ENCODE results near the gene KLC1.

Gene KLC1

DNA sequence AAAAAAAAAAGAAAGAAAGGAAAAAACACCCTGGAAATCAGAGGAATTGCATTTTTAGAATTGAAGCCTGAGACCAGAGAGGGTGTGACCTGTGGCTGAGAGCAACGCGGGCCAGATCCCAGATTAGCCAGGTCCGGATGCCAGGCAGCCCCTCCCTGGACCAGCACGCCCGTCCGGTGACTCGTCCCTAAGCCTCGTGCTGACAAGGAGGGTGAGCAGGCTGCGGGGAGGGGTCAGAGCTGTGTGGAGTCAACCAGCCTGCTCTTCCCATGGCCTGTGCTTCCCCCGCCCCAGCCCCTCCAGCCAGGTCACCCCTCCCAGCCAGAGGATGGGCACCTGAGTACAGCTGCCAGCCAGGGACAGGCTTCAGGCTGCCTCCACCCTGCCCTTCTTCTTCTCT lies 4.2 kb upstream of the KLC1 start:
- TF ChIP-seq, protein P1, sequence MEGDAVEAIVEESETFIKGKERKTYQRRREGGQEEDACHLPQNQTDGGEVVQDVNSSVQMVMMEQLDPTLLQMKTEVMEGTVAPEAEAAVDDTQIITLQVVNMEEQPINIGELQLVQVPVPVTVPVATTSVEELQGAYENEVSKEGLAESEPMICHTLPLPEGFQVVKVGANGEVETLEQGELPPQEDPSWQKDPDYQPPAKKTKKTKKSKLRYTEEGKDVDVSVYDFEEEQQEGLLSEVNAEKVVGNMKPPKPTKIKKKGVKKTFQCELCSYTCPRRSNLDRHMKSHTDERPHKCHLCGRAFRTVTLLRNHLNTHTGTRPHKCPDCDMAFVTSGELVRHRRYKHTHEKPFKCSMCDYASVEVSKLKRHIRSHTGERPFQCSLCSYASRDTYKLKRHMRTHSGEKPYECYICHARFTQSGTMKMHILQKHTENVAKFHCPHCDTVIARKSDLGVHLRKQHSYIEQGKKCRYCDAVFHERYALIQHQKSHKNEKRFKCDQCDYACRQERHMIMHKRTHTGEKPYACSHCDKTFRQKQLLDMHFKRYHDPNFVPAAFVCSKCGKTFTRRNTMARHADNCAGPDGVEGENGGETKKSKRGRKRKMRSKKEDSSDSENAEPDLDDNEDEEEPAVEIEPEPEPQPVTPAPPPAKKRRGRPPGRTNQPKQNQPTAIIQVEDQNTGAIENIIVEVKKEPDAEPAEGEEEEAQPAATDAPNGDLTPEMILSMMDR (IDR thresholded peaks at IDR 0.05; ENCODE audit: low read depth, low read length, missing control alignments) = no peak
- DNase-seq (ENCODE audit: extremely low read depth, low read depth) = peak; percentile 41
- H3K4me3 ChIP-seq (replicated peaks; ENCODE audit: low read depth, low read length) = no peak overlapping the region

DNA sequence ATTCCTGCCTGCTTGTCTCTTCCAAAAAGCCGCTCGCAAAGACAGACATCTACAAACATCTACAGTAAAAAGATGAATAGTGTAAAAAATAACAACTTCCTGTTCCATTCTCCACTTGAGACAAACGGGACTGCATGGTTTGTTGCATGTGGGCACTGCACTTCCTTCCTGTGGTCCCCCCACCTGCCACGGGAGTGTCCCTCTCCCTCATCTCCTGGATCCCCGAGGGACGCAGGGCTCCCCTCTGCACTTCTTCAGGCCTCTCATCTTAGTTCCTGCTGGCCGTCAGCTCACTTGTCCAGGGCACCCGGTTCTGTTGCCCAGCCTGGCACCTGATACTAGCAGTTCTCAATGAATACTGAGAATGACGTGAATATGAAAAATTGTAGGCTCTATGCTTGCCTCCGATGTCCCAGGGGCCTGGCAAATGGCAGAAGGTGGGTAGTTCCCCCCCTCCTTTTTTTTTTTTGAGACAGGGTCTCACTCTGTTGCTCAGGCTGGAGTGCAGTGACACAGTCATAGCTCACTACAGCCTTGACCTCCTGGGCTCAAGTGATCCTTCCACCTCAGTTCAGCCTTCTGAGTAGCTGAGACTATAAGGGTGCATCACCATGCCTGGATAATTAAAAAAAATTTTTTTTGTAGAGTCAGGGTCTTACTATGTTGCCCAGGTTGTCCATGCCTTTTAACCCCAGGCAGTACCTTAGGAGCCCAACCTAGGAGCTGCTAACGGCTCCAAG lies 3.5 kb upstream of the KLC1 start:
- TF ChIP-seq, protein P1 (IDR thresholded peaks at IDR 0.05; ENCODE audit: low read depth, low read length, missing control alignments) = no peak
- H3K4me3 ChIP-seq (replicated peaks; ENCODE audit: low read depth, low read length) = no peak overlapping the region
- no peak for DNase-seq (ENCODE audit: extremely low read depth, low read depth)

DNA sequence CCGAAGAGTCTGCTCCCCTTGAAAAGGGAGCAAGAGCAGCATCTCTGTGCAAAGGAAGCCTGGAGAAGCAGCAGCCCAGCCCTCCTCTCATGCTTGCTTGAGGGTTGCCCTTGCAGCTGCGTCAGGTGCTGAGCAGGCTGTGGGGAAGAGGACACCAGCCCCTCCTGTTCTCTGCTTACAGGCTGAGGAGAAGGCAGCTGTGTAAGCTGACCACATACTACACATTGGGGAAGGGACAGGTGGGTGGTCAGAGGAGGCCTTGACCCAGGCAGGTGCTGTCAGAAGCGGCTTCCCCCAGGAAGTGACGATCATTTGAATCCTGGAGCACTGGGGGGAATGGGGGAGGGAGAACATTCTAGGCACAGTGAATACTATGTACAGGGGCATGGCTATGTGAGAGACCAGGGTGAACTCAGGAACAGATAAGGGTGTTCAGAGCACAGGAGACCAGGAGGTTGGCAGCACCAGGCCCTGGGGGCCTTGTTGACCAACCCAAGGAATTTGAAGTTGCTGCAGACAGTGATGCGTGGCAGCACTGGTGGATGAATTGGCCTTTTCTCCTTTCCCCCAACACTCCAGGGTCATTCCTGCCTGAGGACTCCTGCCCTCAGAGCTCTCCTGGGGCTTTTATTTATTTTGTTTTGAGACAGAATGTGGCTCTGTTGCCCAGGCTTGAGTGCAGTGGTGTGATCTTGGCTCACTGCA lies 2.7 kb upstream of the KLC1 start:
- H3K4me3 ChIP-seq (replicated peaks; ENCODE audit: low read depth, low read length) = no peak overlapping the region
- TF ChIP-seq, protein P1 (IDR thresholded peaks at IDR 0.05; ENCODE audit: low read depth, low read length, missing control alignments) = no peak
- DNase-seq (ENCODE audit: extremely low read depth, low read depth) = no peak

DNA sequence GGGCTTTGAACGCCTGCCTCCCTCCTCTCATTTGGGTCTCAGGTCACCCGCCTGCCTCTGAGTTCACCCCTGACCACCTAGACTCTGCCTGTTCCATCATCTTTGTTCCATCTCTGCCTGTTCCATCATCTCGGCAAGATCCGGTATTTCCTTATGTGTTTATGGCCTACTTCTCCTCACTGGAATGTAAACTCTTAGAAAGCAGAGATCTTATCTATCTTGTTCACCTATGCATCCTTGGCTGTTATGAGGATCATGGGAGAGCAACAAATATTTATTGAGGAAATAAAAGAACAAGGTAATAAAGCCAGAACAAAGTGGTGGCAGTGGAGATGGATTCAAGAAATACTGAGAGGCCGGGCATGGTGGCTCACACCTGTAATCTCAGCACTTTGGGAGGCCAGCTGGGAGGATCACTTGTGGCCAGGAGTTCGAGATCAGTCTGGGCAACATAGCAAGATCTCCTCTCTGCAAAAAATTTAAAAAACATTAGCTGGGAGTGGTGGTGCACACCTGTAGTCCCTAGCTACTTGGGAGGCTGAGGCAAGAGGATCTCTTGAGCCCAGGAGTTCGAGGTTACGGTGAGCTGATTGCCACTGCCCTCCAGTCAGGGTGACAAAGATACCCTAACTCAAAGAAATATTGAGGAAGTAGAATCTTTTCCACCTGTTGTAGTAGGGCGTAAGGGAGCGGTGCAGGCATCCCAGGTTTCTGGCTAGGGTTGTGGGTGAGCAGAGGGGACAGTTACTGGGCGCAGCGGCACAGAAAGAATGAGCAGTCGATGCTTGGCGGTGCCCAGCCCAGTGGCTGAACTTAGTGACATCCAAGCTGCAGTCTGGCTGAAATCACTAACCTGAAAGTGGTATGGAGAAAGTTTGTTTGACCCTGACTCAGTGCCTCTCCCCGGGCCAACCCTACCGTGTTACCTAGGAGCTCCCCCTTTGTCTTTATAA lies 1.7 kb upstream of the KLC1 start:
- no peak for DNase-seq (ENCODE audit: extremely low read depth, low read depth)
- H3K4me3 ChIP-seq (replicated peaks; ENCODE audit: low read depth, low read length) = no peak overlapping the region
- TF ChIP-seq, protein P1 (IDR thresholded peaks at IDR 0.05; ENCODE audit: low read depth, low read length, missing control alignments) = no peak

DNA sequence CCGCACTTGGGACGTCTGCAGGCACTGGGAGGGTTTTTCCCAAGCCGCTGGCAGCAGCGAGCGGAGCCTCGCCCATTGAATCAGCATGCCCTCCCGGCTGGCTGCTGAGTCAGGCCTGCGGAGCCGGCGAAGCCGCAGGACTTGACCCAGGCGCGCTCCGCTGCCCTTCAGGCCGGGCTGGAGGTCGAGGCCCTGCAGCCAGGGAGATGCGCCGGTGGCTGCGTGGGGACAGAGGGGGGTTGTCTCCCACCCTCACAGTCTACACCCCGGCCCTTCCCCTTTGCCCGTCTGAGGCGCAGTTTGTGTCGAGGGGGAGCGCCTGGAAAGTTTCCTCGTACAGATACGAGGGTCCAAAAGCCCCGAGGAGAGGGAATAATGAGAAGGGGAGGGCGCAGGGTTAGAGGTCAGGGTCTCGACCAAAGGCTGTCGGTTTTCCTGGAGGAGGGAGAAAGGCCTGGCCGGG lies 759 bp upstream of the KLC1 start:
- TF ChIP-seq, protein P1 (IDR thresholded peaks at IDR 0.05; ENCODE audit: low read depth, low read length, missing control alignments) = no peak
- H3K4me3 ChIP-seq (replicated peaks; ENCODE audit: low read depth, low read length) = peak overlapping the region; percentile 81
- no peak for DNase-seq (ENCODE audit: extremely low read depth, low read depth)

DNA sequence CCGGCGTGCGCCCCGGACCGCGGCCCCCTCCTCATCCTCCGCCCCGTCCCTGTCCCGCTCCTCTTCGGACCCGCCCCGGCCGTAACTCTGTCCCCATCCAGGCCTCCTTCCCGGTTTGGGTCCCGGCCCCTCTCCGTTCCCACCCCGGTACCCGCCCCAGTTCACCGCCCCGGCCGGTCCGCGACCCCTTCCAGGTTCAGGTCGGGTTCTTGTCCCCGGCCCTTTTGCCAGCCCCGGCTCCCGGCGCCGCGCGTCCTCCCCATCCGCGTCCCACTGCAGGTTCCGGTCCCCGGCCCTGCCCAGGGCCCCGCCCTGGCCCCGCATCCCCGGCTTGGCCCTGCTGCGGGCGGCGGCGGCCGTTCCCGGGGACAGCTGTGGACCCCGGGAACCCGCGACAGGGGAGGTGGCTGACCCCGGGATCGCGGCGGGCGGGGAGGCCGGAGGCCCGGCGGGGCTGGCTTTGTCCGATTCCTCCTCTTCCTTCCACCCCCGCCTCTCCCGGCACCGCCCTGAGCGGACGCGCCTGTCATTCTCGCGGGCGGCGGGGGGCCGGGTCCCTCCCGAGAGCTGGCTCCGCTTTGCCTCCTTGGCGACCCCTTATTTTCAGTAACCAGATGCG lies 601 bp downstream of the KLC1 start:
- no peak for DNase-seq (ENCODE audit: extremely low read depth, low read depth)
- TF ChIP-seq, protein P1 (IDR thresholded peaks at IDR 0.05; ENCODE audit: low read depth, low read length, missing control alignments) = no peak
- peak overlapping the region; percentile 81 for H3K4me3 ChIP-seq (replicated peaks; ENCODE audit: low read depth, low read length)

All from HFF-Myc (cell line).